SK-N-SH (cell line): ENCODE measurements around the gene C1QTNF2. TPM values are rescaled to one million over a fixed set of nuclear protein-coding genes. Genes with fewer than 3 reads are reported as not detected.

Experiments used
- CTCF ChIA-PET: fragments of 300-600, 350-600 bp; formaldehyde crosslinking; extraction: SDS; loops from one replicate; lab custom pipeline; 2021; lab: Yijun Ruan, JAX
- POLR2A ChIA-PET: fragments of 350-600 bp; sonication (Branson Sonifier 250); formaldehyde crosslinking; extraction: SDS; loops from one replicate; lab custom pipeline; 2020; ENCODE audit warnings: antibody characterized with exemption, inconsistent platforms; lab: Yijun Ruan, JAX
- DNase-seq: peaks from one replicate; pipeline ENCODE4 v3.0.0; 2012
- H2AFZ ChIP-seq: fragments of 200-600 bp; sonication (generic); 2 replicates; pipeline ENCODE4 v1.8.1; 2016; ENCODE audit warnings: antibody characterized with exemption, mild to moderate bottlenecking, low read depth
- H3F3A ChIP-seq: fragments of 200-600 bp; sonication (generic); replicated peaks from 2 replicates; pipeline ENCODE3; 2016; ENCODE audit warnings: antibody characterized with exemption, mild to moderate bottlenecking; ENCODE audit not compliant: insufficient read depth
- H3K27ac ChIP-seq, 2 experiments: fragments of 200-500 bp in 1 of 2; fragments of 200-600 bp in 1 of 2; sonication (Bioruptor generic) in 1 of 2; sonication (generic), shearing (Covaris generic) in 1 of 2; 2 replicates each; pipeline versions ENCODE4 v1.5.1 to v1.6.1; 2014 to 2016; ENCODE audit warnings: low read depth in 2 of 2, inconsistent platforms in 1 of 2, low read length in 1 of 2, mild to moderate bottlenecking in 1 of 2, mixed read lengths in 1 of 2
- H3K27me3 ChIP-seq: fragments of 200-600 bp; sonication (generic), shearing (Covaris generic); 2 replicates; pipeline ENCODE4 v1.6.1; 2016; ENCODE audit warnings: mixed run types; ENCODE audit not compliant: insufficient read depth
- H3K36me3 ChIP-seq, 2 experiments: fragments of 200-500 bp in 1 of 2; fragments of 200-600 bp in 1 of 2; sonication (Bioruptor generic) in 1 of 2; sonication (generic) in 1 of 2; replicated peaks in 1 of 2; 2 replicates each; pipeline versions ENCODE3 to v1.5.1; 2014 to 2016; ENCODE audit warnings: low read length in 1 of 2, mild to moderate bottlenecking in 1 of 2; ENCODE audit not compliant: insufficient read depth in 2 of 2, control insufficient read depth in 1 of 2
- H3K4me1 ChIP-seq, 2 experiments: fragments of 200-500 bp in 1 of 2; fragments of 200-600 bp in 1 of 2; sonication (Bioruptor generic) in 1 of 2; sonication (generic), shearing (Covaris generic) in 1 of 2; 2 replicates each; pipeline versions ENCODE4 v1.5.1 to v1.6.1; 2014 to 2016; ENCODE audit warnings: low read depth in 1 of 2, low read length in 1 of 2, mixed run types in 1 of 2; ENCODE audit not compliant: insufficient read depth in 2 of 2, control insufficient read depth in 1 of 2
- H3K4me2 ChIP-seq: fragments of 200-600 bp; sonication (generic), shearing (Covaris generic); 2 replicates; pipeline ENCODE4 v1.6.1; 2017; ENCODE audit warnings: mixed run types
- H3K4me3 ChIP-seq, 2 experiments: fragments of 200-500 bp in 1 of 2; fragments of 200-600 bp in 1 of 2; sonication (Bioruptor generic) in 1 of 2; sonication (generic), shearing (Covaris generic) in 1 of 2; 2 replicates each; pipeline versions ENCODE4 v1.5.1 to v1.8.1; 2014 to 2016; ENCODE audit warnings: low read depth in 2 of 2, inconsistent platforms in 1 of 2, low read length in 1 of 2, mild to moderate bottlenecking in 1 of 2, mixed read lengths in 1 of 2, moderate library complexity in 1 of 2
- H3K79me2 ChIP-seq: fragments of 200-600 bp; sonication (generic); 2 replicates; pipeline ENCODE4 v1.8.1; 2017; ENCODE audit warnings: mild to moderate bottlenecking; ENCODE audit not compliant: insufficient read depth
- H3K9ac ChIP-seq: fragments of 200-600 bp; sonication (generic); 2 replicates; pipeline ENCODE4 v1.6.1; 2017; ENCODE audit warnings: mixed run types
- H3K9me2 ChIP-seq: fragments of 200-600 bp; sonication (generic); 2 replicates; pipeline ENCODE4 v1.6.1; 2017; ENCODE audit warnings: mixed run types
- H3K9me3 ChIP-seq: fragments of 200-600 bp; sonication (generic); 2 replicates; pipeline ENCODE4 v1.6.1; 2017; ENCODE audit warnings: mixed run types, mild to moderate bottlenecking, moderate library complexity
- H4K20me1 ChIP-seq: fragments of 200-600 bp; sonication (generic); 2 replicates; pipeline ENCODE4 v1.6.1; 2017; ENCODE audit warnings: mild to moderate bottlenecking, mixed run types; ENCODE audit not compliant: insufficient read depth
- EP300 ChIP-seq, 2 experiments: IDR thresholded peaks; 2 replicates each; pipeline versions ENCODE4 v1.4.0 to v1.6.1; 2012; ENCODE audit warnings: borderline replicate concordance in 1 of 2, low read depth in 1 of 2, low read length in 1 of 2
- FOSL2 ChIP-seq: IDR thresholded peaks from 2 replicates; pipeline ENCODE4 v1.4.0; 2012; ENCODE audit warnings: low read depth, mild to moderate bottlenecking, moderate library complexity, borderline replicate concordance
- FOXJ3 ChIP-seq: sonication (generic); formaldehyde crosslinking; IDR thresholded peaks from 2 replicates; pipeline ENCODE4 v1.5.1; 2020; ENCODE audit warnings: mild to moderate bottlenecking, missing genetic modification reagents
- IRF3 ChIP-seq: fragments of 150-350 bp; IDR thresholded peaks from 2 replicates; pipeline ENCODE4 v1.6.1; 2016; ENCODE audit warnings: mild to moderate bottlenecking, low read depth, low read length
- JUND ChIP-seq: IDR thresholded peaks from 2 replicates; pipeline ENCODE4 v1.4.0; 2012
- MAX ChIP-seq: IDR thresholded peaks from 2 replicates; pipeline ENCODE4 v1.4.0; 2012; ENCODE audit warnings: low read depth
- MEF2A ChIP-seq: IDR thresholded peaks from 2 replicates; pipeline ENCODE4 v1.4.0; 2012; ENCODE audit warnings: low read depth, borderline replicate concordance
- MXI1 ChIP-seq: IDR thresholded peaks from 2 replicates; pipeline ENCODE4 v1.6.1; 2012; ENCODE audit warnings: mild to moderate bottlenecking, low read depth, low read length, improper control_type of control experiment
- NFIC ChIP-seq: IDR thresholded peaks from 2 replicates; pipeline ENCODE4 v1.4.0; 2012; ENCODE audit warnings: borderline replicate concordance
- NRF1 ChIP-seq: IDR thresholded peaks from 2 replicates; pipeline ENCODE4 v1.6.1; 2012; ENCODE audit warnings: low read depth, mild to moderate bottlenecking, low read length
- POLR2AphosphoS5 ChIP-seq: IDR thresholded peaks from 2 replicates; pipeline ENCODE4 v1.6.1; 2012; ENCODE audit warnings: low read depth, low read length
- RCOR1 ChIP-seq: fragments of 150-350 bp; IDR thresholded peaks from 2 replicates; pipeline ENCODE4 v1.6.1; 2017; ENCODE audit warnings: antibody characterized with exemption, low read length
- RXRA ChIP-seq: IDR thresholded peaks from 2 replicates; pipeline ENCODE4 v1.4.0; 2012; ENCODE audit warnings: low read depth, mild to moderate bottlenecking, borderline replicate concordance
- SMC3 ChIP-seq: IDR thresholded peaks from 2 replicates; pipeline ENCODE4 v1.6.1; 2012; ENCODE audit warnings: low read depth, low read length, improper control_type of control experiment
- TCF12 ChIP-seq: IDR thresholded peaks from 2 replicates; pipeline ENCODE4 v1.4.0; 2012
- TEAD4 ChIP-seq: IDR thresholded peaks from 2 replicates; pipeline ENCODE4 v1.4.0; 2012; ENCODE audit warnings: mild to moderate bottlenecking, borderline replicate concordance; ENCODE audit not compliant: insufficient read depth
- USF2 ChIP-seq: fragments of 150-350 bp; IDR thresholded peaks from 2 replicates; pipeline ENCODE4 v1.6.1; 2017; ENCODE audit warnings: antibody characterized with exemption, low read length, low read depth, borderline replicate concordance
- WGBS: methylation state at CpG from one replicate; pipeline ENCODE4 v1.1.6; 2017; ENCODE audit warnings: low lambda C conversion rate; 5-methylcytosine and 5-hydroxymethylcytosine counted together
- polyA plus RNA-seq, 3 experiments: library from polyadenylated mRNA; depleted of rRNA; stranded (reverse); fragments of >200 nt; gene quantifications; 2 replicates each; pipeline ENCODE4 v1.2.3, GENCODE V29; 2012
- TF ChIP-seq, protein P1 (sequence below): IDR thresholded peaks from 2 replicates; pipeline ENCODE4 v1.4.0; 2012; ENCODE audit warnings: low read depth, borderline replicate concordance
- TF ChIP-seq, protein P2 (sequence below): IDR thresholded peaks from 2 replicates; pipeline ENCODE4 v1.6.1; 2012; ENCODE audit warnings: mild to moderate bottlenecking, low read depth, low read length, moderate library complexity

Gene C1QTNF2
- polyA plus RNA-seq, 1 of the 3 experiments (the other 2 are of a cell fraction): 0.67 TPM

DNA sequence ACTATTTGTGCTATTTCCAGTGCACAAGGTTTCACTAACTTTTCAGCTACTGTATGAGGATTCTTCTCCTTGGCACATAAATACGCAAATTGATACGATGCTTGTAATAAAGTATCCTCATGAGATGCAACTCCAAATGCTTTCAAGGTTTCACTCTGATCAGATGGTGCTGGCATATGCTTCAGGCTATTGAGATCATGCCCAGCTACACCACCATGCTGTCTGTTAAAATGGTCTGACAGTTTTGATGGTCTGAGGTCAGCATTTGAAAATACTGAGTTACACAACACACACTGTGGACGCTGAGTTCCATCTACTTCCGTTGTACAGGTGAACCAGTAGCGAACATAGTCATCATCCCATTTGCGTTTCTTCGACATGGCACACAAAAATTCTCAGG lies 24.7 kb upstream of the C1QTNF2 start:
- ChIA-PET POLR2A (interaction anchor here (0.6 kb wide), 1 partner anchor 421 kb away, joined by 3 read pairs; no protein-coding TSS in a partner anchor), CTCF (interaction anchor here (2.2 to 10.0 kb wide), 2 partner anchors 51 to 371 kb away, joined by 16 to 99 read pairs; no protein-coding TSS in a partner anchor)
- peaks cover 18% of the 10 kb centered on the region for H3F3A ChIP-seq
- H3K9me2 ChIP-seq: no peaks in the 10 kb centered on the region
- no peak overlapping the region for H3K4me3 ChIP-seq
- no peaks in the 10 kb centered on the region for H4K20me1 ChIP-seq
- H3K36me3 ChIP-seq: peaks cover 0 to 8% of the 10 kb centered on the region in 2 experiments
- H3K79me2 ChIP-seq: peaks cover 75% of the 10 kb centered on the region
- peaks cover 0 to 7% of the 10 kb centered on the region in 2 experiments; a peak in 2 of 4 replicates for H3K4me1 ChIP-seq
- no peak overlapping the region for H3K9ac ChIP-seq
- H3K27ac ChIP-seq: no peak overlapping the region
- no peaks in the 10 kb centered on the region for H3K9me3 ChIP-seq
- H3K27me3 ChIP-seq: no peaks in the 10 kb centered on the region
- WGBS: over 99% methylated on average over 7 of the region's 7 CpGs
- H2AFZ ChIP-seq: no peak overlapping the region
- DNase-seq: no peak
- H3K4me2 ChIP-seq: no peak overlapping the region
- TF ChIP-seq, protein P1, sequence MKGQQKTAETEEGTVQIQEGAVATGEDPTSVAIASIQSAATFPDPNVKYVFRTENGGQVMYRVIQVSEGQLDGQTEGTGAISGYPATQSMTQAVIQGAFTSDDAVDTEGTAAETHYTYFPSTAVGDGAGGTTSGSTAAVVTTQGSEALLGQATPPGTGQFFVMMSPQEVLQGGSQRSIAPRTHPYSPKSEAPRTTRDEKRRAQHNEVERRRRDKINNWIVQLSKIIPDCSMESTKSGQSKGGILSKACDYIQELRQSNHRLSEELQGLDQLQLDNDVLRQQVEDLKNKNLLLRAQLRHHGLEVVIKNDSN: no peak
- TF ChIP-seq MEF2A: no peak
- TF ChIP-seq EP300 (IDR thresholded peaks at IDR 0.05; ENCODE audit: borderline replicate concordance in 1 of 2, low read depth in 1 of 2, low read length in 1 of 2): no peak
- TF ChIP-seq RXRA: no peak
- no peak for TF ChIP-seq FOSL2
- TF ChIP-seq TEAD4: no peak
- TF ChIP-seq MXI1: no peak
- TF ChIP-seq NRF1: no peak
- TF ChIP-seq TCF12: no peak
- no peak for TF ChIP-seq FOXJ3 (CRISPR knock-in tag)
- TF ChIP-seq RCOR1: no peak
- no peak for TF ChIP-seq SMC3
- TF ChIP-seq USF2: no peak
- no peak for TF ChIP-seq MAX
- no peak for TF ChIP-seq IRF3
- no peak for TF ChIP-seq NFIC
- TF ChIP-seq POLR2AphosphoS5: no peak
- TF ChIP-seq, protein P2, sequence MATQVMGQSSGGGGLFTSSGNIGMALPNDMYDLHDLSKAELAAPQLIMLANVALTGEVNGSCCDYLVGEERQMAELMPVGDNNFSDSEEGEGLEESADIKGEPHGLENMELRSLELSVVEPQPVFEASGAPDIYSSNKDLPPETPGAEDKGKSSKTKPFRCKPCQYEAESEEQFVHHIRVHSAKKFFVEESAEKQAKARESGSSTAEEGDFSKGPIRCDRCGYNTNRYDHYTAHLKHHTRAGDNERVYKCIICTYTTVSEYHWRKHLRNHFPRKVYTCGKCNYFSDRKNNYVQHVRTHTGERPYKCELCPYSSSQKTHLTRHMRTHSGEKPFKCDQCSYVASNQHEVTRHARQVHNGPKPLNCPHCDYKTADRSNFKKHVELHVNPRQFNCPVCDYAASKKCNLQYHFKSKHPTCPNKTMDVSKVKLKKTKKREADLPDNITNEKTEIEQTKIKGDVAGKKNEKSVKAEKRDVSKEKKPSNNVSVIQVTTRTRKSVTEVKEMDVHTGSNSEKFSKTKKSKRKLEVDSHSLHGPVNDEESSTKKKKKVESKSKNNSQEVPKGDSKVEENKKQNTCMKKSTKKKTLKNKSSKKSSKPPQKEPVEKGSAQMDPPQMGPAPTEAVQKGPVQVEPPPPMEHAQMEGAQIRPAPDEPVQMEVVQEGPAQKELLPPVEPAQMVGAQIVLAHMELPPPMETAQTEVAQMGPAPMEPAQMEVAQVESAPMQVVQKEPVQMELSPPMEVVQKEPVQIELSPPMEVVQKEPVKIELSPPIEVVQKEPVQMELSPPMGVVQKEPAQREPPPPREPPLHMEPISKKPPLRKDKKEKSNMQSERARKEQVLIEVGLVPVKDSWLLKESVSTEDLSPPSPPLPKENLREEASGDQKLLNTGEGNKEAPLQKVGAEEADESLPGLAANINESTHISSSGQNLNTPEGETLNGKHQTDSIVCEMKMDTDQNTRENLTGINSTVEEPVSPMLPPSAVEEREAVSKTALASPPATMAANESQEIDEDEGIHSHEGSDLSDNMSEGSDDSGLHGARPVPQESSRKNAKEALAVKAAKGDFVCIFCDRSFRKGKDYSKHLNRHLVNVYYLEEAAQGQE: no peak
- no peak for TF ChIP-seq JUND
- TF ChIP-seq, all 33 proteins: peak for 0
